ENCODE data around the gene CCDC174. TPM values are rescaled to one million over a fixed set of nuclear protein-coding genes. Genes with fewer than 3 reads are reported as not detected.

The CCDC174 gene
- 14.5 and 15.7 TPM in 2 replicates for total RNA-seq

GRCh38 chr3:14651440-14652251, at the start of gene CCDC174:
CCDC174 (plus strand) TSS chr3:14651762; CDS start chr3:14651837, 75 bp downstream.

GRCh38 chr3:14674841-14675240, 23.3 kb downstream of the CCDC174 start, which contains the start of gene C3orf20:
C3orf20 (plus strand) TSS chr3:14675141; CDS start chr3:14682714, 7,573 bp downstream.

Other genes with a start within 250 kb of the CCDC174 start
- 25.5 and 34.2 TPM in 2 replicates for gene SLC6A6, start 249.2 kb upstream of the CCDC174 start, total RNA-seq
- gene GRIP2, start 111.4 kb upstream of the CCDC174 start, total RNA-seq: 0.14 TPM in 1 of 2 replicates, not detected in the other
- gene C3orf20, start 23.4 kb downstream of the CCDC174 start, total RNA-seq: under 0.01 and 0.07 TPM in 2 replicates
- 104 and 107 TPM in 2 replicates for gene FGD5, start 167.2 kb downstream of the CCDC174 start, total RNA-seq

Data from thoracic aorta endothelial cell (primary cell).